ENCODE data around the gene FARP1.

FARP1 gene

DNA sequence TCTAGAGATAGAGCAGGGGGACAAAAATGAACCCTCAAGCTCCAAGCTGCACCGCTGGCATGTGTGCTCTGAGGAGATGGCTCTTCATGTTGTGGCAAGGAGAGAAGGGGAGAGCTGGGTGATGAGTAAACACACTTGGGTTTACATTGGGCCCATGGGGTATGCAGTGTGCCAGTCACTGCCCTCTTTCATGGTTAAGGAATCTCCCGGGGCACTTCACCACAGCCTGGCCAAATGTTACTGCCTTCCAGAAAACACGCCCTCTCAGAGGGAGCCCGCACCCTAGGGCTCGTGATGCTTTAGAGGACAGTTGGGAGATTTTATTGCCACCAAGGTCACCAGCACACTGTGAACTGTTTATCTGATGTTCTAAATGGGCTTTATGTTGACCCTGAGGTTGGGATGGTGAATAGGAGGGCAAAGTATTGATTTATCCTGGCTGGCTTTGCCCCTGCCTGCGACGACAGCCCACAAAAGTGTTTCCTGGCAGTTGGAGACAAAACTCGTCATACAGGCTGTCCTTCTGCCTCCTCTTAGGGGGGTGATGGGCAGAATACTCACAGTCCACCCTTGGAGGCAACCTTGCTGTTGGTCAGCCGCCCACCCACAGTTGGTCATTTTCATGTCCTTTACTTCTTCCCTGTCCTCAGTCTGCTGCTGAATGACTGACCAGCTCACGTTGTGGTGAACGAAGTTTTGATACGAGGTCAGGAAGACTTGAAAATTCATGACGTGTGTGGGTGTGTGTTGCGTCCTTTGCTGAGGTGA, 277.1 kb downstream of the FARP1 start:
- H3K27ac ChIP-seq = no peak overlapping the region
- H3K36me3 ChIP-seq (ENCODE audit: insufficient read depth) = no peaks in the 10 kb centered on the region
- no peaks in the 10 kb centered on the region for H3K79me2 ChIP-seq (ENCODE audit: insufficient read depth, low read depth)
- H3K4me2 ChIP-seq = no peak overlapping the region
- no peak overlapping the region for H2AFZ ChIP-seq (ENCODE audit: low read depth)
- no peaks in the 10 kb centered on the region for H3K4me1 ChIP-seq (ENCODE audit: low read depth, poor library complexity, severe bottlenecking)
- no peak overlapping the region for H3K9ac ChIP-seq
- no peak overlapping the region for H3K4me3 ChIP-seq (IDR thresholded peaks at IDR 0.05; ENCODE audit: insufficient read depth, low read depth, low read length)
- H3K27me3 ChIP-seq (ENCODE audit: insufficient read depth, low read depth) = no peaks in the 10 kb centered on the region
- TF ChIP-seq, protein P1, sequence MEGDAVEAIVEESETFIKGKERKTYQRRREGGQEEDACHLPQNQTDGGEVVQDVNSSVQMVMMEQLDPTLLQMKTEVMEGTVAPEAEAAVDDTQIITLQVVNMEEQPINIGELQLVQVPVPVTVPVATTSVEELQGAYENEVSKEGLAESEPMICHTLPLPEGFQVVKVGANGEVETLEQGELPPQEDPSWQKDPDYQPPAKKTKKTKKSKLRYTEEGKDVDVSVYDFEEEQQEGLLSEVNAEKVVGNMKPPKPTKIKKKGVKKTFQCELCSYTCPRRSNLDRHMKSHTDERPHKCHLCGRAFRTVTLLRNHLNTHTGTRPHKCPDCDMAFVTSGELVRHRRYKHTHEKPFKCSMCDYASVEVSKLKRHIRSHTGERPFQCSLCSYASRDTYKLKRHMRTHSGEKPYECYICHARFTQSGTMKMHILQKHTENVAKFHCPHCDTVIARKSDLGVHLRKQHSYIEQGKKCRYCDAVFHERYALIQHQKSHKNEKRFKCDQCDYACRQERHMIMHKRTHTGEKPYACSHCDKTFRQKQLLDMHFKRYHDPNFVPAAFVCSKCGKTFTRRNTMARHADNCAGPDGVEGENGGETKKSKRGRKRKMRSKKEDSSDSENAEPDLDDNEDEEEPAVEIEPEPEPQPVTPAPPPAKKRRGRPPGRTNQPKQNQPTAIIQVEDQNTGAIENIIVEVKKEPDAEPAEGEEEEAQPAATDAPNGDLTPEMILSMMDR (conservative IDR thresholded peaks at IDR 0.05; ENCODE audit: low read depth, low read length) = no peak
- no peaks in the 10 kb centered on the region for H4K20me1 ChIP-seq (ENCODE audit: insufficient read depth)

DNA sequence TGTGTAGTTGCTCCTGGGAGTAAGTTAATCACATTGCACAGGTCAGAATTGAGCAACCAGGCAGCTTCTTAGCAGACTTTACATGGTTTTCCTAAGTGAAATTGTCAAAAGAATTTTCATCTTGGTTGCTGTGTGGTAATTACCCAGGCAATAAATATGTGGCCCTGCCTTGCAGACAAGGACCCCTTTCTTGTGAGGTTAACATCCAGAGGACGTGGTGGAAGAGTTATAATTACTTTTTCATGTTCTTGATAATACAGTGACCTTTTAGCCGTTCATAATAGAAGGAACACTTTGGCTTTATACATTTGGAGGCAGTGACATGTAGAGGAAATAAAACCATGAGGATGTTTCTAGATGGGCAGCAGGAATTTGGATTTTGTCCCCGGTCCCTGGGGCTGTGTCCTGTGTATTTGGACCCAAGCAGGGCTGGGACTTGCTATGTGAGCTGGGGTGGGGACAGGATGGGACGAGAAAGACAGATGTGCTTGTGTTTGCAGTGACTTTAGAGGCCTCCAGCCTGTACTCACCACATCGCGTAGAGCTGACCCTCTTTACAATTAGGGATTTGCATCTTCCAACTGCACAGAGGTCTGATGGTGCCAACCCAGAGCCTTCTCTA, 277.8 kb downstream of the FARP1 start:
- no peak overlapping the region for H3K4me3 ChIP-seq (IDR thresholded peaks at IDR 0.05; ENCODE audit: insufficient read depth, low read depth, low read length)
- no peak overlapping the region for H3K4me2 ChIP-seq
- no peak overlapping the region for H2AFZ ChIP-seq (ENCODE audit: low read depth)
- H3K9ac ChIP-seq = no peak overlapping the region
- TF ChIP-seq, protein P1 (conservative IDR thresholded peaks at IDR 0.05; ENCODE audit: low read depth, low read length) = no peak
- H3K27ac ChIP-seq = no peak overlapping the region
- no peaks in the 10 kb centered on the region for H3K79me2 ChIP-seq (ENCODE audit: insufficient read depth, low read depth)
- no peaks in the 10 kb centered on the region for H3K36me3 ChIP-seq (ENCODE audit: insufficient read depth)
- no peaks in the 10 kb centered on the region for H3K4me1 ChIP-seq (ENCODE audit: low read depth, poor library complexity, severe bottlenecking)
- H3K27me3 ChIP-seq (ENCODE audit: insufficient read depth, low read depth) = no peaks in the 10 kb centered on the region
- no peaks in the 10 kb centered on the region for H4K20me1 ChIP-seq (ENCODE audit: insufficient read depth)

DNA sequence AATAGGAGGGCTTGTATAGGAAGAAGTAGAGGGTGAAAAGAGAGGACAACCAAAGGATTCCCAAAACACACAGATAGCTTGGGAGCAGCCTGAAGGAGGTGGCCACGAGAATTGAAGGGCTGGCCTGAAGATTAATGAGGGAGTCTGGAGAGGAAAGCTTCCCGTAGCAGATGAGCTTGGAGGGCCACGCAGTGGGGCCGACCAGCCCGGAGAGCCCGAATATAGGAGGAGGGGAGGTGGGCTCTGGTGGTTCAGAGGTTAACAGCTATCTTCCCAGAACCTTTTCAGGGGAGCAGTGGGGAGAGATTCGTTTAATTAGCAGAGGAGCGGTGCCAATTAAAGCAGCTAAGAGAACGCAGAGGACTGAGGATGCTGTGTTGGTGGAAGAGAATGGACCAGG, 279.2 kb downstream of the FARP1 start:
- H3K9ac ChIP-seq = no peak overlapping the region
- H3K4me1 ChIP-seq (ENCODE audit: low read depth, poor library complexity, severe bottlenecking) = no peaks in the 10 kb centered on the region
- TF ChIP-seq, protein P1 (conservative IDR thresholded peaks at IDR 0.05; ENCODE audit: low read depth, low read length) = no peak
- H3K27ac ChIP-seq = no peak overlapping the region
- no peak overlapping the region for H2AFZ ChIP-seq (ENCODE audit: low read depth)
- no peak overlapping the region for H3K4me3 ChIP-seq (IDR thresholded peaks at IDR 0.05; ENCODE audit: insufficient read depth, low read depth, low read length)
- H3K36me3 ChIP-seq (ENCODE audit: insufficient read depth) = no peaks in the 10 kb centered on the region
- H3K4me2 ChIP-seq = no peak overlapping the region
- no peaks in the 10 kb centered on the region for H4K20me1 ChIP-seq (ENCODE audit: insufficient read depth)
- no peaks in the 10 kb centered on the region for H3K27me3 ChIP-seq (ENCODE audit: insufficient read depth, low read depth)
- no peaks in the 10 kb centered on the region for H3K79me2 ChIP-seq (ENCODE audit: insufficient read depth, low read depth)

DNA sequence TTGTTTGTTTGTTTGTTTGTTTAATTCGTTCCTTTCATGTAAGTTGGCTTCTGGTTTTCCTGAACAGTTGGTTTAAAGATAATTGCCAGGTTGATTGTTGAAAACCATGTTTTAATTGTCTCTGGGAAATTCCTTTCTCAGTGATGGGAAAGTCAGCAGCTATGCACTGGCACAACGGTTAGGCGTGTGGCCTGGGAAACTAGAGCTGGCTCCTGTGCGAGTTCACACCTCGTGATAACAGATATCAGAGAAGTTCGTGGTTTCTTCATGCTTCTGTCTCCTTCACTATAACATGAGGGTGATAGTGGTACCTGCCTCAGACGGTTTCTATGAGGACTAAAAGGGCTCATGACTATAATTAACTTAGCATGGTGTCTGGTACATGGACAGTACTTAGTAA, 280.5 kb downstream of the FARP1 start:
- Histone ChIP-seq H3K36me3 (ENCODE audit: insufficient read depth) (no peaks in the 10 kb centered on the region), H4K20me1 (ENCODE audit: insufficient read depth) (no peaks in the 10 kb centered on the region), H3K9ac (no peak overlapping the region), H3K4me1 (ENCODE audit: low read depth, poor library complexity, severe bottlenecking) (no peaks in the 10 kb centered on the region), H3K4me3 (IDR thresholded peaks at IDR 0.05; ENCODE audit: insufficient read depth, low read depth, low read length) (no peak overlapping the region), H2AFZ (ENCODE audit: low read depth) (no peak overlapping the region), H3K27ac (no peak overlapping the region), H3K79me2 (ENCODE audit: insufficient read depth, low read depth) (no peaks in the 10 kb centered on the region), H3K27me3 (ENCODE audit: insufficient read depth, low read depth) (no peaks in the 10 kb centered on the region), H3K4me2 (no peak overlapping the region)
- TF ChIP-seq, protein P1 (conservative IDR thresholded peaks at IDR 0.05; ENCODE audit: low read depth, low read length) = no peak
